ENCODE data around the gene RNF111. TPM values are rescaled to one million over a fixed set of nuclear protein-coding genes. Genes with fewer than 3 reads are reported as not detected.

Gene RNF111
- total and polyA plus RNA-seq, 3 donors from 2014 or later: 23.1 to 32.8 (median 26.8) TPM

- H3K27me3 ChIP-seq: no peaks in the 10 kb centered on the region
- no peaks in the 10 kb centered on the region for H3K4me1 ChIP-seq
- intact Hi-C loops (cut with DNase I; ENCODE audit: low total_unique reads): no loop called here
- TF ChIP-seq POLR2A (IDR thresholded peaks at IDR 0.05): no peak
- no peak for TF ChIP-seq CTCF (IDR thresholded peaks at IDR 0.05)
- no peak for DNase-seq
- H3K4me3 ChIP-seq: no peak overlapping the region
- H3K27ac ChIP-seq: no peak overlapping the region
- no peaks in the 10 kb centered on the region for H3K9me3 ChIP-seq
- WGBS, 2 donors: 79 to 87% methylated on average over 2 of the region's 2 CpGs
- no peaks in the 10 kb centered on the region for H3K36me3 ChIP-seq (ENCODE audit: low read depth, missing control alignments)
Observed at GRCh38 chr15:59002418-59002859, 15.0 kb downstream of the RNF111 start.

GRCh38 chr15:59005579-59005978 is 18.1 kb downstream of the RNF111 start:
- DNase-seq: no peak
- WGBS, 2 donors: 82 to 84% methylated on average over 5 of the region's 5 CpGs
- intact Hi-C loops (cut with DNase I; ENCODE audit: low total_unique reads): no loop called here
- H3K36me3 ChIP-seq (ENCODE audit: low read depth, missing control alignments): no peaks in the 10 kb centered on the region
- no peak overlapping the region for H3K4me3 ChIP-seq
- no peak for TF ChIP-seq CTCF (IDR thresholded peaks at IDR 0.05)
- H3K9me3 ChIP-seq: no peaks in the 10 kb centered on the region
- H3K4me1 ChIP-seq: no peaks in the 10 kb centered on the region
- no peaks in the 10 kb centered on the region for H3K27me3 ChIP-seq
- no peak overlapping the region for H3K27ac ChIP-seq

- 87 to 91% methylated on average over 6 of the region's 6 CpGs for WGBS, 2 donors
- intact Hi-C loops (cut with DNase I; ENCODE audit: low total_unique reads): no loop called here
Observed at GRCh38 chr15:59008086-59008485, 20.6 kb downstream of the RNF111 start.

DNA sequence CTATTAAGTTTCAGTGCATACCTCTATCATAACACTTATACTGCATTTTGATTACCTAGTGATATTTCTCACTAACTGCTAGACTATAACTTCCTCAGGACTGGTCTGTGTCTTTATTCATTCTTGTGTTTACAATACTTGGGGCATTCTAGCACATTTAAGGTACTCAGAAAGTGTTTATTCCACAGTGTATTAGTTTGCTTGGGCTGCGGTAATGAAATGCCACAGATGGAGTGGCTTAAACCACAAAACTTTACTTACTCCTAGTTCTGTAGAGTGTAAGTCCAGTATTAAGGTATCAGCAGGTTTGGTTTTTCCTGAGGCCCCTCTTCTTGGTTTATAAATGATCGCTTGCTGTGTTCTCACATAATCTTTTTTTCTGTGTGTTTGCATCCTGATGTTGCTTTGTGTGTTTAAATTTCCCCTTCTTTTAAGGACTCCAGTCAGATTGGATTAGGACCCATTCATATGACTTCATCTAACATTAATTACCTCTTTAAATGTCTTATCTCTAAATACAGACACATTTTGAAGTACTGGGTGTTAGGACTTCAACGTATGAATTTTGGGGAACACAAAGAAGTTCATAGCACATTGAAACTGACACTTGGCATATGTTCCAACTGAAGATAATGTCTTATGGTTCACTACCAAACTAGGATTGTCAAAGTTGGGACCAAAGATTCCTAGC is 23.9 kb downstream of the RNF111 start:
- H3K36me3 ChIP-seq (ENCODE audit: low read depth, missing control alignments): no peaks in the 10 kb centered on the region
- H3K27ac ChIP-seq: no peak overlapping the region
- no peak for TF ChIP-seq POLR2A (IDR thresholded peaks at IDR 0.05)
- DNase-seq: no peak
- WGBS, 2 donors: 68 to 78% methylated on average over 3 of the region's 3 CpGs
- H3K4me1 ChIP-seq: peaks cover 4% of the 10 kb centered on the region
- intact Hi-C loops (cut with DNase I; ENCODE audit: low total_unique reads): no loop called here
- no peaks in the 10 kb centered on the region for H3K9me3 ChIP-seq
- H3K27me3 ChIP-seq: no peaks in the 10 kb centered on the region
- H3K4me3 ChIP-seq: no peak overlapping the region

More at GRCh38 chr15:59008086-59008485, 20.6 kb downstream of the RNF111 start:
- no peaks in the 10 kb centered on the region for H3K27me3 ChIP-seq
- no peak for DNase-seq
- no peaks in the 10 kb centered on the region for H3K9me3 ChIP-seq
- H3K4me3 ChIP-seq: no peak overlapping the region
- no peak overlapping the region for H3K27ac ChIP-seq
- TF ChIP-seq CTCF (IDR thresholded peaks at IDR 0.05): no peak
- no peak for TF ChIP-seq POLR2A (IDR thresholded peaks at IDR 0.05)
- H3K4me1 ChIP-seq: no peaks in the 10 kb centered on the region
- H3K36me3 ChIP-seq (ENCODE audit: low read depth, missing control alignments): no peaks in the 10 kb centered on the region

DNA sequence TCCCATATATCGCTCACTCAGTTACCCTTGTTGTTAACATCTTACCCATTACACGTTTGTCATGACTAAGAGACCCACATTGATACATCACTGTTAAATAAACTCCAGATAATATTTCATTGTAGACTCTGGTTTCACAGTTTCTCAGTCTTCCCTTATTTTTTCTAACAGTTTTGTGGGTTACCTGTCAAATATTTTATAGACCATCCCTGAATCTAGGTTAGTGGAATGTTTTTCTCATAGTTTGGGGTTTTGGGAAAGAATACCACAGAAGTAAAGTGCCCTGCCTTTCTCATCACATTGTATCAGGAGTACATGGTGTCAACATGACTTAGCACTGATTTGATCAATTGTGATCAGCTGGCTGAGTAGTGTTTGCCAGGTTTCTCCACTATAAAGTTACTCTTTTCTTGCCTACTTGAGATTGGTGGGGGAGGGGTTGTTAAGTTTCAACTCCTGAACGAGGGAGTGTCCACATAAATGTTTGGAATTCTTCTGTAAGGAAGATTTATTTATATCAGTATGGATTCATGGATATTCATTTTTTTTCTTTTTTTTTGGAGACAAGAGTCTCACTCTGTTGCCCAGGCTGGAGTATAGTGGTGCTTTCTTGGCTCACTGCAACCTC is 25.9 kb downstream of the RNF111 start:
- H3K4me1 ChIP-seq: peaks cover 4% of the 10 kb centered on the region
- no peak for DNase-seq
- no peak overlapping the region for H3K27ac ChIP-seq
- H3K9me3 ChIP-seq: no peaks in the 10 kb centered on the region
- WGBS, 2 donors: 73 to 78% methylated on average over 3 of the region's 3 CpGs
- no peaks in the 10 kb centered on the region for H3K27me3 ChIP-seq
- no peak overlapping the region for H3K4me3 ChIP-seq
- intact Hi-C loops (cut with DNase I; ENCODE audit: low total_unique reads): no loop called here
- TF ChIP-seq CTCF (IDR thresholded peaks at IDR 0.05) (no peak), POLR2A (IDR thresholded peaks at IDR 0.05) (no peak)
- no peaks in the 10 kb centered on the region for H3K36me3 ChIP-seq (ENCODE audit: low read depth, missing control alignments)
